Measurements from ENCODE around the gene TGM4. TPM values are rescaled to one million over a fixed set of nuclear protein-coding genes. Genes with fewer than 3 reads are reported as not detected.
A peak's percentile ranks its signal among the peaks of the same experiment; 100 is the strongest.

Gene TGM4
- total and polyA plus RNA-seq, 9 of the 15 experiments (the other 6 are each of a cell fraction or from before 2014, with no cell fraction given): not detected

DNA sequence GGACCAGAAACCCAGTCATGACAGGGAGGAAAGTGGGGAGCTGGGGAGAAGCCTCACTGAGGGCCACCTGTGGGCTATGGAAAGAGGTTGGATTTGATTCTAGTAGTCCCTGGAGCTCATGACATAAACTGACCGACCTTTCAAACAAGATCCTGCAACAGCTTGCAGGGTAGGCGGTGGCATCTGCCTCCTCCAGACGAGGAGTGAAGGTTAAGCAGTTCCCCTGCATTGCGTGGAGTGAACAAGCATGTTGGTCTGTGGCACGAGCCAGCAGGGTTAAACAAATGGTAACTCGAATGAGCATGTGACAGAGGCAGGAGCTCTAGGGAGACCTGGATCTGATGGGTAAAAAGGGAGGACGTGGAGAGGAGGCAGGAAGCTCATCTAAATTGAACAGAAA, 12.7 kb downstream of the TGM4 start (continued):
- TF ChIP-seq KLF6 (CRISPR knock-in tag; IDR thresholded peaks at IDR 0.05; ENCODE audit: borderline replicate concordance) (no peak), KAT8 (IDR thresholded peaks at IDR 0.05; ENCODE audit: low read depth) (no peak), MECOM (CRISPR knock-in tag; IDR thresholded peaks at IDR 0.05) (no peak), ZNF695 (CRISPR knock-in tag; IDR thresholded peaks at IDR 0.05) (no peak)

GRCh38 chr3:44890258-44890657, 15.8 kb downstream of the TGM4 start:
- Histone ChIP-seq H3K4me3 (no peak overlapping the region), H3K4me1 (replicated peaks in 1 of 2; ENCODE audit: control insufficient read depth in 2 of 2, insufficient read depth in 2 of 2, low read length in 2 of 2) (no peaks in the 10 kb centered on the region), H3K9me1 (ENCODE audit: control insufficient read depth, insufficient read depth, low read length) (no peaks in the 10 kb centered on the region), H3K9me3 (replicated peaks; ENCODE audit: control insufficient read depth, insufficient read depth, low read depth, low read length) (no peaks in the 10 kb centered on the region), H3K36me3 (ENCODE audit: control insufficient read depth, insufficient read depth, low read length) (no peaks in the 10 kb centered on the region), H3K27ac (ENCODE audit: extremely low read depth, low read depth, low read length) (no peak overlapping the region), H2AFZ (ENCODE audit: low read depth, low read length) (no peak overlapping the region), H3K27me3 (ENCODE audit: control insufficient read depth in 2 of 2, insufficient read depth in 2 of 2, low read length in 2 of 2) (peaks cover 26 to 55% of the 10 kb centered on the region in 2 experiments), H3K79me2 (ENCODE audit: control insufficient read depth, insufficient read depth, low read length) (no peaks in the 10 kb centered on the region), H3K4me2 (ENCODE audit: insufficient read depth, low read length) (no peak overlapping the region), H4K20me1 (replicated peaks; ENCODE audit: control insufficient read depth, insufficient read depth, low read length) (no peaks in the 10 kb centered on the region; the same call in 1 of the 2 replicates), H3K9ac (ENCODE audit: insufficient read depth in 1 of 2, low read depth in 2 of 2, low read length in 2 of 2) (no peak overlapping the region)
- in situ Hi-C loops (cut with MboI): no loop called here
- ATAC-seq (no peak), FAIRE-seq (no peak), DNase-seq (ENCODE audit: extremely low read depth in 1 of 4, low spot score in 3 of 4) (no peak)
- ChIA-PET CTCF (ENCODE audit: low intra/inter-chr PET ratio) (no interaction called here), POLR2A (interaction anchor here (0.6 to 0.7 kb wide), 2 partner anchors 23 to 1761 kb away, joined by 3 to 4 read pairs; no protein-coding TSS in a partner anchor)
- intact Hi-C loops (cut with micrococcal nuclease): no loop called here
- BruUV-seq (replicated peaks): no TSS peak
- 0% methylated on average over 3 of the region's 3 CpGs for WGBS (ENCODE audit: insufficient coverage, low coverage, missing lambda C conversion rate)
- TF ChIP-seq REST (IDR thresholded peaks at IDR 0.05; ENCODE audit: borderline replicate concordance) (peak; percentile 72), REST (CRISPR knock-in tag; IDR thresholded peaks at IDR 0.05; ENCODE audit: low read depth) (no peak)
